GM13976 (cell line): ENCODE data around the gene BRI3BP.
"Not testable (repeated sequence)": the region's sequence is repeated elsewhere in the genome, so short reads cannot be mapped to it uniquely, and the experiment has no call there.

Source experiments
- DNase-seq: peaks from one replicate; pipeline ENCODE4 v3.0.0; 2012; ENCODE audit warnings: low spot score
- CTCF ChIP-seq: IDR thresholded peaks from 2 replicates; pipeline ENCODE4 v1.5.1; 2012; ENCODE audit warnings: borderline replicate concordance, mild to moderate bottlenecking; ENCODE audit not compliant: insufficient read depth; ENCODE audit errors: extremely low read depth, missing control alignments, control extremely low read depth
- in situ Hi-C: fragments of 300-500 bp; cut with MboI; formaldehyde crosslinking; loops from one replicate; pipeline ENCODE4 v1.12.0; 2022; ENCODE audit warnings: low sequenced_read_pairs, mixed read lengths, inconsistent platforms; ENCODE audit not compliant: unreplicated experiment

The BRI3BP gene

GRCh38 chr12:124980098-124980892 is 13.2 kb upstream of the BRI3BP start:
- no peak for DNase-seq
- TF ChIP-seq CTCF = no peak
- in situ Hi-C loops = no loop called here

GRCh38 chr12:124986876-124987275 is 6.6 kb upstream of the BRI3BP start:
- in situ Hi-C loops, DNase-seq: not testable (repeated sequence)

- in situ Hi-C loops = no loop called here
- peak; percentile 62 for TF ChIP-seq CTCF
- peak; percentile 83 for DNase-seq
Observed at GRCh38 chr12:124992874-124993625, 395 bp upstream of the BRI3BP start.

- no peak for TF ChIP-seq CTCF
- in situ Hi-C loops = no loop called here
- no peak for DNase-seq
Observed at GRCh38 chr12:124994437-124994975, 1.1 kb downstream of the BRI3BP start.

GRCh38 chr12:124995200-124995961 is 1.9 kb downstream of the BRI3BP start:
- in situ Hi-C loops = no loop called here
- DNase-seq = peak; percentile 53

GRCh38 chr12:124998705-124999104 is 5.3 kb downstream of the BRI3BP start:
- TF ChIP-seq CTCF = no peak
- in situ Hi-C loops = no loop called here
- DNase-seq = no peak

More at GRCh38 chr12:124995200-124995961, 1.9 kb downstream of the BRI3BP start:
- TF ChIP-seq CTCF = no peak

- in situ Hi-C loops = no loop called here
- TF ChIP-seq CTCF = no peak
- DNase-seq = no peak
Observed at GRCh38 chr12:125001636-125002035, 8.2 kb downstream of the BRI3BP start.
